GM18858 (cell line): ENCODE measurements around the gene ALS2CL.

Experiments
- ATAC-seq: cut with Tn5 transposase; IDR thresholded peaks from one replicate; pipeline ENCODE4 v1.9.1; 2021; ENCODE audit not compliant: unreplicated experiment

The ALS2CL gene

DNA sequence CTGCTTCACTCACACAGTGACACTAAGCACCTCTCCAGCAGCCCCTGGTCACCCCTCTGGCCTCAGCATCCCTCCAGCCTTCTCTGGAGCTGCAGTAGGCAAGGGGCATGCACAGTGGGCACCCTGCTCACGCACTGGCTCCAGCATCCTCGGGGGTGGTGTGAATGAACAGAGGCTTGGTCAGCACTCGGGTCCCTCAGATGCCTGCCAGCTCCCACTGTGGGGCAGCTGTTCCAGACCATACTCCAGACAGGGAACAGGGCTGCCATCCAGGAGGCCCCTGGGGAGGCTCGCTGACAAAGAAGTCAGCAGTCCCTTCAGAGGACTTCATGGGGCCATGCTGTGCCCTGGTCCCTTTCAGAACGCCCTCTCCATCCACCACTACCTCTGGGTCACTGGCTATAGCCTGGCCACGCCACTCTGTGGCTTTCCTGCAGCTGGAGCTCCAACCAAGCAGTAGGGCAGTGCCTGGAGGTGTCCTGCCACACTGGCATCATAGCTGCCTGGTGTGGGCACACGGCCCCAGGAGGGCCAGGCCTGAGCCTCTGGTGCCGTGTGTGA is 26.3 kb downstream of the ALS2CL start:
- ATAC-seq: no peak

GRCh38 chr3:46666453-46666845 is 27.0 kb downstream of the ALS2CL start:
- no peak for ATAC-seq

DNA sequence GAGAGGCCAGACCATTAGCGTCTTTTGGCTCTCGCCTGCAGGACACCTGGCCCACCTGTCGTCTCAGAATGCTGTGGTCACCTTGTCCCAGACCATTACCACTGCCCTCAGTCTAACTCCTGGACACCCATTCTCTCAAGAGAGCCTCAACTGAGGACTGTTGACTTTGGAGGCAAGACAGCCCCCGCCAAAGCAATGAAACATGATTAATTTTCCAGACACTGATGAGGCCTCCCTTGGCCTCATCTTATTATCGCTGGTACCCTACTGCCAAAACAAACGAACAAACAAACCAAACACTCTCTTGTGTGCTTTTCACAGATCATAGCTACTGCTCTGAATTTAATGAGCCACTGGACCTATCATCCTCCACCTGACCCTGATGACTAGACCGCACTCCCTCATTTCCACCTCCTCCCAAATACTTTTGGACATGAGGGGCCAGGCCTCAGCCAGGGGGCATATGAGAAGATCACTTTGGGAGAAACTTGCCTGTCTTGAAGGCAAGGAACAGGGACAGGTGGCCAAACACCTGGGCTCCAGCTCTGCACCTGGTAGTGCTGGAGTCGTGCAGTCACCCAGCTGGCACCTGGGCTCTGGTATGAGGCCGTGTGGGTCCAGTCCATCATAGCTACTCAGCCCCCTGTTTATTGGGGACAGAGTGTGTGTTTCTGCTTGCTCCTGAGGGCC is 27.6 kb downstream of the ALS2CL start:
- ATAC-seq: no peak

DNA sequence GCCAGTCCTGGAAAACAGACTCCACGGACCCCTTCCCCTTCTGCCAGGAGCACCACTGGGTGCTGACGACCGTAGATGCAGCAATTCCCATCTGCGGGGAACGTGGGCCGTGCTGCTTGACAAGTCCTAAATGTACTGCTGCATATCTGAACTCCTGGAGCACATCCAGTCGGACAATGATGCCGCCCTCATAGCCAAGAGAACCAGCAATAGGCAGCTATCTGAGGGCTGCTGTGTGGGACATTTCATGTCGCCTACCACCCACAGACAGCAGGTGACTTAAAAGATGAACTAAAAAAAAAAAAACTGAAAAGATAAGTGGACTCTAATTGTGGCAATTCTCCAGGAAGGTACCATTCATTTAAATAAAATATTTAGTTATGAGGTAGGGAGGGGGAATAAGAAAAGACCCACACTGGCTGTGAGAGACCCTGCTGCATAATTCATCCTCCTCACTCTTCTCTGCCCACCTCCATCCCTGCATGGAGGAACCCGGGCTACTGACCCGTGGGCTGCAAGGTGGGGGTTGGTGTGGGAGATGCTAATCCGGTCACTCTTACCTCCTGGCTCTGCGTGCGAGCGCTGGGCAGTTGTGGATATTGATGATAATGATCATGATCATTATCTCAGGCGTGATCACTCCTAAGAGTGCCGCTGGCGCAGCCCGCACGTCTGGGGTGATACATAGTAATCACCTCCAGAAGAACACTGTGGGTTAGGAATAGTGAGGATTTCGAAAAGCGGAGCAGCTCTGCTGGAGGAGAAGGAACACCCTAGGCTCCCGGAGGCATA is 28.3 kb downstream of the ALS2CL start:
- ATAC-seq: no peak

DNA sequence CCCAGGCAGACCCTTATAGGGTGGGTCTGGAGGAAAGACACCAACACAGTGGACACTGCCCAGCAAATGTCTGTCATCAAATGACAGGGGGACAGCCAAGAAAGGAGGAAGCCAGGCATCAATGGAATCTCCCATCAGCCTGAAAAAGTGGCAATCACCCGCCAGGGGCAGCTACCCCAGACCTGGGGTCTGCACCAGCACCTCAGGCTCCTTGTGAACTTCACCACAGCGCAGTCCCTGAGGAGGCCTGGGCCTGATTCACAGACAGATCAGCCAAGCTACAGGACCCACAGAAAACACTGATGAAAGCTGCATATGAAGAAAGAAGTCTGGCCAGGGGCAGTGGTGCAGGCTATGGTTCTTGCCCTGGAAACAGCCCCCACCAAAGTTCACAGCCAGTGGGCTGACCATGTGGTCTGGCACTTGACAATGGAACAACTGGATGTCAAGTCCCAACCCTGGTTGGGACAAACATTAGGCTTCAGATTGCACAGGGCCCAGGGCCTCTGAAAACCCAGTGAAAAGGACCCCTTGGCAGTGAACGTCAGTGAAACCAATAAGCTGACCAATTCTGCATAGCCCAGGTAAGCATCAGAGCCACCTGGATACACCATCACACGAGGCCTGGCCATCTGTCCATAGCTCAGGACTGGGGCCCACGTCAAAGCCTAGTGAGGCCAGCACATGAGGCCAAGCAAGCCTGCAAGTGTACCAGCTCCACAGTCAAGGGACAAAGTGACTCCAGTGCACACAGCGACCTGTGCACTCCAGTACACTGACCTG is 29.1 kb downstream of the ALS2CL start:
- ATAC-seq: no peak

DNA sequence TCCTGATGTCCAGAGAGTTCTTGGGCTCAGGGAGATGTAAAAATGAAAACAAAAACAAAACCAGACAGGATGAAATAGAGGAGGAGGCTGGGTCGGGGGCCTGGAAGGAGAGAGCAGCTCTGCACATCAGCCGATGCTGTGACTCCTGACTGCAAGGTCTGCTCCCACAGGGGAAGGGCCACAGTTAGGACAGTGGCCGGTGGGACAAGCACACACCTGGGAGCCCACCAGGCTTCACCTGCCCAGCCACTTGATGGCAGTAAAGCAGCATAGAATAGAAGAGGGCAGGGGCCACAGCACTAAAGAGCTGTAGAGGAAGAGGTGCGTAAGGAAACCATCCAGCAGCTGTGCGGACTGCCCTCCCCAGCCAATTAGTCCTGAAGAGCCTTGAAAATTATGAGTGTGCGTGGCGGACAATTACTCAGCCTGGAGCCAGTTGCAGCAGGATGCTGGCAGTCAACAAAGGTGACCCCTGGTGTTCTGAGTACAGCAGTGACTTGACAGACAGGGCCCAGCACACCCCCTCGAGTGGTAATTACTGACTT is 29.8 kb downstream of the ALS2CL start:
- ATAC-seq: no peak

DNA sequence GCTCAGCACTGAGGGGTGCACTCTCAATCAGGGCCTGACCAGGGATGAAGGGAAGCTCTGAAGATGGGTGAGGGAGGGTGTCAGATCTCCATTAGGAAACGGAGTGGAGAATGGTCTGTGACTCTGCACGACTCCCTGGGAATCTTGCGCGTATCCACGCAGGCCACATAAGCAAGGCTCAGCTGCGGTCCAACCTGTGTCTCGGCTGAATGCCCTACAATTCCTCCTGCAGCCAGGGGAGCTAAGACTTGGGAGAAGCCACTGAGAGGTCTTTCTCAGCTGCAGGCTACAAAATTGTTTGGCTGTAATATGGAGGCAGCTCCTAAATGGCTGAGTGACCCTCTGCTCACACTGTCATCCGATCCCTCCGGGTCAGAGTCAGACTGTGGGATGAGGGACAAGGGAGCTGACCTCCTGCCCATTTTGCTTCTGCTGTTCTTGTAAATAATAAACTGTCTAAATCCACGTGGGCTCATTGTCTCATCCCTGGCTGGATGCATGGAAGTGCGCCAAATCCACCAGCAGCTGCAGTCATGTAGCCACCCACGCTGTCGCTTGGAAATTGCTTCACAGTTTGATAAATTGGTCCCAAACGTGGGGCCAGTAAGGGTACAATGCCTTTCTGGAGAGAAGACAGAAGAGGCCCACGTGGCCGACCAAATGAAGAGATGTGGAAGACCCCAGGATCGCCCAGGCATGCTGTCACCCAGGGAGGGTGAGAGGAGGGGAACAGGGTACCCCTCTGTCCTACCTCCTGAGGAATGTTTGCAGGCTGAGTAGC is 30.5 kb downstream of the ALS2CL start:
- ATAC-seq: no peak

- ATAC-seq: no peak
Observed at GRCh38 chr3:46661776-46662766, 31.4 kb downstream of the ALS2CL start.

DNA sequence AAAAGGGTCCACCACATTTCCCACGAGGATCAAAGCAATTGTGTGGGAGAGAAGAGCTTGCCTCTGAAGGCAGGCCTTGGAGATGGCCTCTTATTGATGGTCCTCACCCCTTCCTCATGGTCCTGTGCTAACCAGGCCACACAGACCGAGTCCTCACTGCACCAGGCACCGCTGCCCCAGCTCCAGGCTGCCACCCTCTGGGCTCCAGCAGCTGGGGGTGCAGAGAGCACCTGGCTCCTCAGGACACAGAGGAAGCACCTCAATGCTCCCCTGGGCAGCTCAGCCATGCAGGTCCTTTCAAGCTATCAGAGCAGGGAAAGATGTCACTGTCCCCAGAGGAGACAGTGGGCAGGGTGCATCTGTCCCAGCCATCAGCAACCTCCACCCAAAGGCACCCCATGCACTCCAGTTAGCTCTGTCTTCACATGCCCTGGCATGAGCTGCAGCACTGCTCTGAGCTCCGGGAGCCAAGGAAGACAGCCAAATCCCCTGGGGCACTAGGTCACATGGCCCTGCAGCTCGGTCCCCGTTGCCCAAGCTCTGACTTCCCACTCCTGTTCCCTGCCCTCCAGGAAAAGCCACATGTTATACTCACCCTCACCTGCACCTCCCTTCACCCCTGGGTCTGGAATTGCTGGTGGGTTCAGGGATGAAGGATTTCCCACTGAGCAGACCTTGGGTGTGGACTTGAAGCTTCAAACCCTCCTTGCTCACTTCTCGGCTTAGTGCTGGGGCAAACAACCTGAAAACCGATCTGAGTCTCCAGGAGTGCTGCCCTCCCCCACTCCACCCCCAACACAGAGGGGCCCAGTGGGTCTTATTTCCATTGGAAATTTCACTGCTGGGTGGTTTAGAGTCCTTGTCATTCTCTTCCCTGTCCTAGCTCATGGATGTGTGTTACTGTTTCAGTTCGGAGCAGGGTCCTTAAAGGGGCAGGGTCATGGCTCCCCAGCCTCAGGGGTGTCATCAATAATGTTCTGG is 32.6 kb downstream of the ALS2CL start:
- no peak for ATAC-seq

DNA sequence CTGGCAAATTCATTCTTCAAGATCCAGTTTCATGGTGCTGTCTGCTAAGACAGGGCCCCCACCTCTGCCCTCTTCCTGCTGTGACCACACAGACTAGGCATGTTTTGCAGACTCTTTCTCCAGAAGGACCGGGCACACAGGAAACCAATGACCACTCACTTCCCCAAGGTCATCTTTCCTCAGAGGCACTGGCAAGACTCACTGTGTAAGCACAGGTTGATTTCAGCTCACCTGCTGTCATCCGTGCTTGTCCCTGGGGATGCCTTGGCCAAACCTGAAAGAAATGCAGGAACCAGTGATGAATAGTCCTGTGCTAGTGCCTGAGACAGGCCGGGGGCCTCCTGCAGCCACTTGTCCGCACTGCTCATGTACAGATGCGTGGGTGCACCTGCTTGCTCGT is 33.5 kb downstream of the ALS2CL start:
- ATAC-seq: no peak

DNA sequence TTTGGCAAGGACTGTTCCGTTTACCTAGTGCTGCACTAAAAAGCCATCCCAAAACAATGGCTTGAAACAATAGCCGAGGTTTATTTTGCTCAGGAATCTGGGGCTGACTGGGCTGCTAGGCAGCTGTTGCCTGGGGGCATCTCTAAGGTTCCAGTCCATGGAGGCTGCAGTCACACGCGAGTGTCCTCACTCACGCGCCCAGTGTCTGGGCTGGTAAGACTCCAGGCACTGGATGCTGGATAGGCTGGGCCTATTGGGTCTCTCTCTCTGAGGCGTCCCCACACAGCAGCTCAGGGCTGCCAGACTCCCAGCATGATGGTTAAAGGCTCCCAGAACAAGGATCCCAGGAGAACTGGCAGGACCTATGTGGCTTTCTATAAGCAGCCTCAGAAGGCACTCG is 34.2 kb downstream of the ALS2CL start:
- no peak for ATAC-seq

DNA sequence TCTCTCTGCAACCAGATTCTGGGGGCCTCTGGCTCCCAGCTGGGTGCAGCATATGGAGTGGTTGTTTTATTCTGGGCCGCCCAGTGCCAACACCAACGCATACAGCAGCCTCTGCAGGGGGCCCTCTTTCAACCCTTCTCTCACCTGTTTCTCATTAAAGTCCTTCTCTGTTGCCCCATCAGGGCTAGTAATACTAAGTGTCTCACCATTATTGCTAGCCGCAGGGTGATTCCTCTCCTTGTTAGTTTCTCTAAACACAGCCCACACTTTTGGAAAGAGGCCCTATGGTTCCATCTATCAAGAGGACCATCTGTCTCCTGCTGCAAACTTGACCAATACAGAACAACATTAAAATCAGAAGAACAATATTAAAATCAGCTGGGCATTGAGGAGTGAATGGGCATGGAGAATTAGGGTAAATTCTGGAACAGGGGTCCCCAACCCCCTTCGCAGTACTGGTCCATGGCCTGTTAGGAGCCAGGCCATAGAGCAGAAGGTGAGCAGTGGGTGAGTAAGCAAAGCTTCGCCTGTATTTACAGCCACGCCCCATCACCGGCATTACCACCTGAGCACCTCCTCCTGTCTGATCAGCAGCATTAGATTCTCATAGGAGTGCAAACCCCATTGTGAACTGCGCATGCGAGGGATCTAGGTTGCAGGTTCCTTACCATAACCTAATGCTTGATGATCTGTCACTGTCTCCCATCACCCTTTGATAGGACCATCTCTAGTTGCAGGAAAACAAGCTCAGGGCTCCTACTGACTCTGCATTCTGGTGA is 36.5 kb downstream of the ALS2CL start:
- no peak for ATAC-seq

DNA sequence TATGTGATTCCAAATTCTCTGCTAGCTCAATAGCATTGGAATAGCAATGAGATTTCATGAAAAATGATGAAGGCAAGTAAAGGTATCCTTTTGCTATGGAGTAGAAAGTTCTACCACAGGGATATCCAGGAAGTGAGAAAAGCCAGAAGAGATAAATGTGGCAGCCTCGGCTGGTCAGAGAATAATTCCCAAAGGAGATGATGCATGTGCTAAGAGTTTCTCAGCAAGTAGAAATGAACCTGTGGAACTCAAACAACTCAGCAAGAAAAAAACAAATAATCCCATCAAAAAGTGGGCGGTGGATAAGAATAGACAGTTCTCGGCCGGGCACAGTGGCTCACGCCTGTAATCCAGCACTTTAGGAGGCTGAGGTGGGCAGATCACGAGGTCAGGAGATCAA is 38.2 kb downstream of the ALS2CL start:
- ATAC-seq: no peak

DNA sequence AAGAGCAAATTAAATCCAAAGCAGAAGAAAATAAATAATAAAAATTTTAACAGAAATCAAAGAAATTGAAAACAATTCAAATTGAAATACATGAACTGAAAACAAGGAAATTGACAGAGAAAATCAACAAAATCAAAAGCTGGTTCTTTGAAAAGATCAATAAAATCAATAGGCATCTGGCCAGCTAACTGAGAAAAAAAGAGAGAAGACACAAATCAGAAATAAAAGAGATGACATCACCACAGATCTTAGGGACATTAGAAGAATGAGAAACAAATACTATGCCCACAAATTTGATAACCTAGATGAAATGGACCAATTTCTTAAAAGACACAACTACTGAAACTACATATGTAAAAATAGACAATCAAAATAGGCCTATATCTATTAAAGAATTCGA is 42.4 kb downstream of the ALS2CL start:
- ATAC-seq: no peak

DNA sequence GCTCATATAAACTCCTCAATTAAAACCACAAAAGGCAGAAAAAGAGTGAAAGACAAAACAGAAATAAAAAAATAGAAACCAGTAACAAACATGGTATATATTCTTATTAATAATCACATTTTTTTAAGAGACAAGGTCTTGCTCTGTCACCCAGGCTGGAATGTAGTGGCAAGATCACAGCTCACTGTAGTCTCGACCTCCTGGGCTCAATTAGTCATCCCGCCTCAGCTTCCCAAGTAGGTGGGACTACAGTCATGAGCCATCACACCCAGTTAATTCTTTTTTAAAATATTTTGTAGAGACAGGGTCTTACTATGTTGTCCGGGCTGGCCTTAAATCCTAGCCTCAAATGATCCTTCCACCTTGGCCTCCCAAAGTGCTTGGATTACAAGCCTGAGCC is 44.0 kb downstream of the ALS2CL start:
- no peak for ATAC-seq

DNA sequence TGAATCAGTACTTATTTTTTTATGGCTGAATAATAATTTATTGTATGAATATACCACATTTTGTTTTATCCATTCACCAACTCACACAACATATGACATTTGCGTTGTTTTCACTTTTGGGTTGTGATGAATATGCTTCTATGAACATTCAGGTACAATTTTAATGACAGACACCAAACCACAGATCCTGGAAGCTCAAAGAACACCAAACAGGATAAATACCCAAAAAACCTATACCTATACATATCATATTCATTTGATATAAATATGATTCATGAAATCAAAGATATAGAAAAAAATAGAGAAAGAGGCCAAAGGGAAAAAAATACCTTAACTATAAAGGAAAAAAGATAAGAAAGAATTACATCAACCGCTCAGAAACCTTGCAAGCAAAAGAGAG is 45.4 kb downstream of the ALS2CL start:
- no peak for ATAC-seq

DNA sequence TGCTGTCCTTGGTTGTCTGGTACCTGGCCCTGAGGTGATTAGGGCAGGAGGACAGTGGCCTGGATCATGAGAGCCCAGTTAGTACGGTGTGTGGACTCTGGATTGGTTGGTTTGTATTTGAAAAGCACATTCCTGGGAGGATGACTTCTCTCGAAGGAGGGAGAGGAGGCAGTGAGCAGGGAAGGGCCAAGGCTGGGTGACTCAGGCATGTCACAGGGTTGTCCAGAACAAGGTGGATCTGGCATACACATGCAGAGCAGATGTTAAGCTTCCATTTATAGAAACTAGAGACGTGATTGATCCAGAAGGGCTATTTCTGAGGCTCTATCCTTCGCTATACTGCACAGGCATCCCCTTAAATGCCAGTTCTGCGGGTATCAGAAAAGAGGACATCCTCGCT is 46.8 kb downstream of the ALS2CL start:
- ATAC-seq: no peak
